GM21825 (cell line): ENCODE results near the gene CCDC170.
"Not testable (repeated sequence)": the region's sequence is repeated elsewhere in the genome, so short reads cannot be mapped to it uniquely, and the experiment has no call there.

Experiments used
- ATAC-seq: cut with Tn5 transposase; IDR thresholded peaks from one replicate; pipeline ENCODE4 v1.9.1; 2021; ENCODE audit warnings: mild to moderate bottlenecking, moderate library complexity; ENCODE audit not compliant: unreplicated experiment

Gene CCDC170

GRCh38 chr6:151493804-151494234 lies at the start of gene CCDC170:
Gene CCDC170 (plus strand): TSS chr6:151494017. CDS start chr6:151494129, 112 bp downstream.
- no peak for ATAC-seq

GRCh38 chr6:151445482-151445881 lies 48.3 kb upstream of the CCDC170 start:
- no peak for ATAC-seq

- ATAC-seq, result no peak
Measured at GRCh38 chr6:151447237-151447636, 46.6 kb upstream of the CCDC170 start.

- ATAC-seq, result no peak
Measured at GRCh38 chr6:151448623-151449022, 45.2 kb upstream of the CCDC170 start.

- not testable (repeated sequence) for ATAC-seq
Measured at GRCh38 chr6:151450928-151451327, 42.9 kb upstream of the CCDC170 start.

GRCh38 chr6:151451417-151451949 lies 42.3 kb upstream of the CCDC170 start:
- no peak for ATAC-seq

GRCh38 chr6:151451950-151452749 lies 41.7 kb upstream of the CCDC170 start, which contains the start of gene RMND1:
Gene RMND1 (minus strand): TSS chr6:151452126. CDS start chr6:151445811, 6,315 bp downstream.
- peak; percentile 98 for ATAC-seq

- ATAC-seq, result no peak
Measured at GRCh38 chr6:151452750-151453427, 40.9 kb upstream of the CCDC170 start.

GRCh38 chr6:151455751-151456398 lies 37.9 kb upstream of the CCDC170 start:
- ATAC-seq, result not testable (repeated sequence)

GRCh38 chr6:151461673-151462072 lies 32.1 kb upstream of the CCDC170 start:
- no peak for ATAC-seq

GRCh38 chr6:151464702-151465101 lies 29.1 kb upstream of the CCDC170 start:
- no peak for ATAC-seq

GRCh38 chr6:151475653-151476523 lies 17.9 kb upstream of the CCDC170 start:
- no peak for ATAC-seq

GRCh38 chr6:151477726-151478125 lies 16.1 kb upstream of the CCDC170 start:
- no peak for ATAC-seq

- no peak for ATAC-seq
Measured at GRCh38 chr6:151478670-151479069, 15.1 kb upstream of the CCDC170 start.

GRCh38 chr6:151481786-151482185 lies 12.0 kb upstream of the CCDC170 start:
- ATAC-seq, result no peak

- no peak for ATAC-seq
Measured at GRCh38 chr6:151482290-151482689, 11.5 kb upstream of the CCDC170 start.

GRCh38 chr6:151483994-151484393 lies 9.8 kb upstream of the CCDC170 start:
- no peak for ATAC-seq

GRCh38 chr6:151488226-151488625 lies 5.6 kb upstream of the CCDC170 start:
- ATAC-seq, result no peak

GRCh38 chr6:151490996-151491395 lies 2.8 kb upstream of the CCDC170 start:
- no peak for ATAC-seq

- no peak for ATAC-seq
Measured at GRCh38 chr6:151493161-151493803, 535 bp upstream of the CCDC170 start.
